ENCODE results near the gene ECPAS. TPM values are rescaled to one million over a fixed set of nuclear protein-coding genes. Genes with fewer than 3 reads are reported as not detected.

ECPAS gene
- total RNA-seq, 3 donors from 2014 or later (not counting 1 experiment from before 2014, with no cell fraction given) = 58.0 to 73.6 (median 70.7) TPM

DNA sequence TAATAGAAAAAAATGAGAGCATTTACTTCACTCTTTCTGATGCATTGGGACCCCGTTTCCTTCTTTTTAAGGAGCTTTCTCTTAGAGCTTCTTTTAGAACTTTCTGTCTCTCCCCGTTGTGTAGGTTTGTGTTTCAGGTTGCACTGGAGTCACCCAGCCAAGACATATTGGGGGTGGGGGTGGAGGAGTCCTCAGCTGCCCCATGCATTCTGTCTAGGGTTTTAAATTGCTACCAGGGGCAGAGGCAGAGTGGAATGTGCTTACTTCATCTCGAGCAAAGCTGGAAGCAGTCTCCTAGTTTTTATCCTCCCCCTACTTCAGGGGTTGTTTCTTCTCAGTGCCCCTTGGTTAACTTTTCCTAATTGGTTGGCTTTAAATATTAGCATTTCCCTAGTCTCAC, 163.6 kb downstream of the ECPAS start:
- Histone ChIP-seq H3K9me3 (ENCODE audit: control insufficient read depth, insufficient read depth, low read length) (no peaks in the 10 kb centered on the region), H3K36me3 (ENCODE audit: control insufficient read depth, insufficient read depth, low read length) (no peaks in the 10 kb centered on the region), H3K27ac (ENCODE audit: low read length) (no peak overlapping the region), H3K4me1 (ENCODE audit: control insufficient read depth, insufficient read depth, low read length) (no peaks in the 10 kb centered on the region), H3K4me3 (ENCODE audit: low read length) (no peak overlapping the region), H3K27me3 (ENCODE audit: control insufficient read depth, insufficient read depth, low read length) (no peaks in the 10 kb centered on the region)
- no peak for ATAC-seq
- Mint-ChIP-seq H3K4me3 (no peak overlapping the region), H3K27ac (no peak overlapping the region), H3K36me3 (no peaks in the 10 kb centered on the region), H3K9me3 (peaks cover 0 to 2% of the 10 kb centered on the region in 2 donors), H3K4me1 (no peaks in the 10 kb centered on the region), H3K27me3 (ENCODE audit: low read depth in 2 of 2) (peaks cover 0 to 3% of the 10 kb centered on the region in 2 donors)
- TF ChIP-seq, protein P1, sequence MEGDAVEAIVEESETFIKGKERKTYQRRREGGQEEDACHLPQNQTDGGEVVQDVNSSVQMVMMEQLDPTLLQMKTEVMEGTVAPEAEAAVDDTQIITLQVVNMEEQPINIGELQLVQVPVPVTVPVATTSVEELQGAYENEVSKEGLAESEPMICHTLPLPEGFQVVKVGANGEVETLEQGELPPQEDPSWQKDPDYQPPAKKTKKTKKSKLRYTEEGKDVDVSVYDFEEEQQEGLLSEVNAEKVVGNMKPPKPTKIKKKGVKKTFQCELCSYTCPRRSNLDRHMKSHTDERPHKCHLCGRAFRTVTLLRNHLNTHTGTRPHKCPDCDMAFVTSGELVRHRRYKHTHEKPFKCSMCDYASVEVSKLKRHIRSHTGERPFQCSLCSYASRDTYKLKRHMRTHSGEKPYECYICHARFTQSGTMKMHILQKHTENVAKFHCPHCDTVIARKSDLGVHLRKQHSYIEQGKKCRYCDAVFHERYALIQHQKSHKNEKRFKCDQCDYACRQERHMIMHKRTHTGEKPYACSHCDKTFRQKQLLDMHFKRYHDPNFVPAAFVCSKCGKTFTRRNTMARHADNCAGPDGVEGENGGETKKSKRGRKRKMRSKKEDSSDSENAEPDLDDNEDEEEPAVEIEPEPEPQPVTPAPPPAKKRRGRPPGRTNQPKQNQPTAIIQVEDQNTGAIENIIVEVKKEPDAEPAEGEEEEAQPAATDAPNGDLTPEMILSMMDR (IDR thresholded peaks at IDR 0.05) = no peak
- intact Hi-C loops (cut with micrococcal nuclease) = no loop called here
- no peak for DNase-seq
- 80% methylated on average over 3 of the region's 3 CpGs for WGBS (ENCODE audit: insufficient coverage)

DNA sequence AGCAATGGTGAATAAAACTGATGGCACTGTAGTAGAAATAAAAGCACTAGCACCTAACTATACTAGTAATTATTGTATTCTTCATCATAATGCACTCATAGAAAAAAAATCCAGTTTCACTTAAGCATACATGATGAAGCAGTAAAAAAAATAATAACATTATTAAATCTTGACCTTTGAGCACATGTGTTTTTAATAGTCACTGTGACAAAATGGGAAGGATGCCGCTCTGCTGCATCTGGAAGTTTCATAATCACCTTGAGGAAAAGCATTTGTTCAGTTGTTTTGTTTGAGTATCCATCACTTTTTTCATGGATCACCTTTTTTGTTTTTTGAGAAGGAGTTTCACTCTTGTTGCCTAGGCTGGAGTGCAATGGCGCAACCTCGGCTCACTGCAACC, 167.4 kb downstream of the ECPAS start:
- 98% methylated on average over 3 of the region's 3 CpGs for WGBS (ENCODE audit: insufficient coverage)
- DNase-seq (no peak), ATAC-seq (no peak)
- Histone ChIP-seq H3K4me3 (ENCODE audit: low read length) (no peak overlapping the region), H3K27me3 (ENCODE audit: control insufficient read depth, insufficient read depth, low read length) (no peaks in the 10 kb centered on the region), H3K4me1 (ENCODE audit: control insufficient read depth, insufficient read depth, low read length) (no peaks in the 10 kb centered on the region), H3K9me3 (ENCODE audit: control insufficient read depth, insufficient read depth, low read length) (no peaks in the 10 kb centered on the region), H3K27ac (ENCODE audit: low read length) (no peak overlapping the region), H3K36me3 (ENCODE audit: control insufficient read depth, insufficient read depth, low read length) (no peaks in the 10 kb centered on the region)
- H3K27ac Mint-ChIP-seq = no peak overlapping the region
- H3K4me3 Mint-ChIP-seq = no peak overlapping the region
- no peaks in the 10 kb centered on the region for H3K36me3 Mint-ChIP-seq
- TF ChIP-seq, protein P1 (IDR thresholded peaks at IDR 0.05) = no peak
- H3K9me3 Mint-ChIP-seq = peaks cover 0 to under 1% of the 10 kb centered on the region in 2 donors
- peaks cover 0 to under 1% of the 10 kb centered on the region in 2 donors for H3K27me3 Mint-ChIP-seq (ENCODE audit: low read depth in 2 of 2)
- intact Hi-C loops (cut with micrococcal nuclease) = no loop called here
- no peaks in the 10 kb centered on the region for H3K4me1 Mint-ChIP-seq

Other genes starting within 250 kb of the ECPAS start
- gene OR2K2, start 154.2 kb downstream of the ECPAS start, total RNA-seq = not detected
- gene ZNF483, start 40.8 kb upstream of the ECPAS start, total RNA-seq = 1 to 10 TPM; 5.7 to 7.4 (median 5.8) TPM
- gene PTGR1, start 115.3 kb upstream of the ECPAS start, total RNA-seq = not detected
- 1 to 10 TPM; 5.1 to 5.9 (median 5.7) TPM for gene DNAJC25, start 147.0 kb upstream of the ECPAS start, total RNA-seq
- gene GNG10, start 177.2 kb upstream of the ECPAS start, total RNA-seq = 1 to 10 TPM; 5.6 to 6.9 (median 6.0) TPM

All from natural killer cell (primary cell).